GM21447 (cell line): ENCODE data around the gene GABRA5.
"Not testable (repeated sequence)": the region's sequence is repeated elsewhere in the genome, so short reads cannot be mapped to it uniquely, and the experiment has no call there.

ENCODE experiments used
- ATAC-seq: cut with Tn5 transposase; IDR thresholded peaks from one replicate; pipeline ENCODE4 v1.9.1; 2021; ENCODE audit not compliant: unreplicated experiment

Gene GABRA5

DNA sequence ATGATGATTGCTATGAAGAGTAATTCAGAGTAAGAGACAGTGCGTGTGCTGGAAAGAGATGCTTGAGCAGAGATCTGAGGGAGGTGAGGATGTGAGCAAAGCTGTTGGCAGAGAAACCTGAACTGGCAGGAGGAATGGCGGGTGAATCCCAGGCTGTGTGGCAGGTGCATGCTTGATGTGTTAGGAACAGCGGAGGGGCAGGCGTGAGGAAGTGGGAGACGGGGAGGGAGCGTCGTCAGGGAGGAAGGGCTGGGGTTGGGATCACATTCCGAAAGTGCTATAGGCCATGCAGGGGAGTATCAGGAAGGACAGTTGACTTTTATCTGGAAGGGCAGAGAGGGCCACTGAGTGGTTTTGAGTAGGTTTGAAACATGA, 8.6 kb downstream of the GABRA5 start:
- no peak for ATAC-seq

- no peak for ATAC-seq
Observed at GRCh38 chr15:26877831-26878230, 11.0 kb downstream of the GABRA5 start.

GRCh38 chr15:26879706-26880105, 12.8 kb downstream of the GABRA5 start:
- ATAC-seq: no peak

- ATAC-seq: no peak
Observed at GRCh38 chr15:26882112-26882511, 15.2 kb downstream of the GABRA5 start.

- ATAC-seq: no peak
Observed at GRCh38 chr15:26882616-26883365, 15.9 kb downstream of the GABRA5 start.

DNA sequence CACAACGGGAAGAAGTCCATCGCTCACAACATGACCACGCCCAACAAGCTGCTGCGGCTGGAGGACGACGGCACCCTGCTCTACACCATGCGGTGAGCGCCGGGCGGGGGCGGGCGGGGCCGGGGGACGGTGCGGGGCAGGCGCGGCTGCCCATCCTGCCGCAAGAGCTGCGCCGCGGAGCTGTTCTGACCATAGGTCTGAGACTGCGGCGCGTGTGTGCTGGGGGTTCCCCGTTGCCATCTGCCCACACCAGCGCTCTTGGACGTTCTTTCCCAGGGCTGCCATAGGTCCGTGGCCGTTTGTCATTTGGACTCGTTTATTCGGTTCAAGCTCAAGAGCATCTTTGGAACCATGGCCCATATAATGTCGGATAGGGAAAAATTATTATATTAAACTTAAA, 16.6 kb downstream of the GABRA5 start:
- no peak for ATAC-seq

GRCh38 chr15:26886566-26886965, 19.7 kb downstream of the GABRA5 start:
- no peak for ATAC-seq

DNA sequence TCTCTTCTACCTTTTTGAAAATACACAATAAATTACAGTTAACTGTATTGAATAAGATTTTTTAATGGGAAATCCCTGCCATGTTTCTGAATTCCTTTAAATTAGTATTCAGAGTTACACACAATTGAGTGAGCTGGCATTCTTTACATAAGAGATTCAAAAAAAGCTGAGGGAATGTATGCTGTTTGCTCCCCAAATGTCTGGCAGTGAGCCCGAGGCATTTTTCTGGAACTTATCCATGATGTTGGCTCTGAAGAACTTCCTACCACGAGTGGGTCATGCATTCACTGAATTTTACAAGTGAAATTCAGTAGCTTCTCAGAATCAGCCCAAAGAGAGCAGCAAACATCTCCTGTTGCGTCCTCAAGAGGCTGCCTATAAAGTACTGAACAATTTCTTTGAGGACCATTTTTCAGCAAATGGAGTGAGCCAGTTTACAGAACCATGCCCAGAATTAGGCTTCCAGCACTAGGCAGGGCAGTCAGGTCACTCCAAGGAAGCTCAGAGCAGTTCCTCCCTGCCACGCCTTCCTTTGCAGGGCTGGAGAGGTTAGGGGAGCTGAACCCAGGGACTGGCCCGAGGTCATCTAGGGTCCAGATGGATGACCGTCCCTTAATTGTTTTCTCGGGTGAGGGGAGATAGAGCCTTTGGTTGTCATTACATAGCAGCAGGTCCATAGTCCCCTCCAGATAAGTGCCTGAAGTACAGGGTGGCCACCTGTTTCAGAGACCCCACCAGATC, 21.2 kb downstream of the GABRA5 start:
- no peak for ATAC-seq

DNA sequence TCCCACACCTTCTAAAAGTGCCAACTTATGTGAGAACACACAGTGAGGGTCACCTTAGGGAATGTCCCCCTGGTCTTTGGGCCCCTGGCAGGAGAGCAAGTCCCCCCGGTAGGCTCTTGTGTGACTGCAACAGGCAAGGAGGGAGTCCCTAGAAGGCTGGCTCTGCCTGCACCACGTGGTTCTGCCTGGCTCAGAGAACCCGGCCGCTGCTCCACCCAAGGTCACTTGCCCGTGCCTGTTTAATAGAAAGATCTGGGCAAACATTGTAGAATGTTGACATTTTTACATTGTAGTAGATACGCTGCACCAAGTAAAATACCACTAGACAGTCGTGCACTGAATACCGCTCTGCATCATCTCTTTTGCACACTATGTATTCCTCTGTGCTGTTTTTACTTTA, 21.9 kb downstream of the GABRA5 start:
- ATAC-seq: no peak

DNA sequence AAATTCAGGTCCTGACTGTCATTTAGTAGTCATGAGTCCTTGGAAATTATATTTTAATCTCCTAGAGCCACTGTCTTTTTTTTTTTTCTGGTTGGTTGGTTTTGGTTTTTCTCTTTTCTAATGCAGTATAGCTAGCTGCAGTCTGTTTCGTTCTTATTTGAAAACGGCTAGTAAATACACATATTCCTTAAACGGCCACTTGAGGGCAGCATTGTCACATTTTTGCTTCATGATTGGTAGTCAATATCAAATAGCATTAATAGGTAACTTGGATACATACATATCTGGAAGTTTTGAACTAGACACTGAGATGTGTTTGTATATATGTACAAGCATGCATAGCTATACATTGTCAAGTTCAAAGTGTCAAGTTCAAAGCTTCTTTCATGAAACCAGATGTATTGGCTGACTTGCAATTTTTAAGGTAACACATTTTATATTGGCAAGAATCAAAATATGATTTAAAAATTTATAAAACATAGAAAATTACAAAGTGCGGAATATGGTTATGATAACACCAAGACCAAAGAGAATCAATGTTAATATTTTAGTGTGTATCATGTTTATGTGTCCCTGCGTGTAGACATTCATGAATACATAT, 22.5 kb downstream of the GABRA5 start:
- ATAC-seq: no peak

DNA sequence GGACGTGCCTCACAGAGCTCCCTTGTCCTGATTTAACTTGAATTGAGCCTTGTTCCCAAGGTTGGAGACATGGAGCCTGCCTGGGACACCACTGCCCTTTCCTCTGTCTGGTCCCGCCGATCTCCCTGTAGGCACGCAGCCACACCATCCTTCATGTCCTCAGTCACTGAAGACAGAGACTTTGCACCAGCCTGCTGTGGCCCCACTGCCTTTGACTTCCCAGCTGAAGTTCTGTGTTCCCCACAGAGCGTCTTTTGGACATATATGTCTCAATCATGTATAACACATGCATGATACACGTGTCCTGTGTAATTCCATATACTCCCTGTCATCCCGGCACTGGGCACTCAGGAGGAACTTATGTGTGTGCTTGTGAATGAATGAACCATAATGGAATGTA, 23.6 kb downstream of the GABRA5 start:
- ATAC-seq: no peak

DNA sequence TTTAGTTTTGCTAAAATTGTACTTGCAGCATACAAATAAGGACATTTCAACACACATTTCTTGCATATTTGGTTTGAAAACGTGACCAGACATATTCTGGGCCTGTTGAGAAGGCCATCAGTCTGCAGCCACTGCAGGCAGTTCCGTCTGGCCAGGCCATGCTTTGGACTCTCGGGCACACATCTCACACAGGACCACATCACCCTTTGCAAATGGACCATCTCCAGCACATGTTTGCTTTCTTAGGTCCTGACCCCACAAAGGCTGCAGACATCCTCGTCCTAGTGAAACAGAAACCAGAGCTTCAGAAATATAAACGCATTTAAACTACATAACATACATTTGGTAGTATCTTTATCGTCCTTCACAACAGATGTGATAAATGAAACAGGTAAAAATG, 24.1 kb downstream of the GABRA5 start:
- no peak for ATAC-seq

DNA sequence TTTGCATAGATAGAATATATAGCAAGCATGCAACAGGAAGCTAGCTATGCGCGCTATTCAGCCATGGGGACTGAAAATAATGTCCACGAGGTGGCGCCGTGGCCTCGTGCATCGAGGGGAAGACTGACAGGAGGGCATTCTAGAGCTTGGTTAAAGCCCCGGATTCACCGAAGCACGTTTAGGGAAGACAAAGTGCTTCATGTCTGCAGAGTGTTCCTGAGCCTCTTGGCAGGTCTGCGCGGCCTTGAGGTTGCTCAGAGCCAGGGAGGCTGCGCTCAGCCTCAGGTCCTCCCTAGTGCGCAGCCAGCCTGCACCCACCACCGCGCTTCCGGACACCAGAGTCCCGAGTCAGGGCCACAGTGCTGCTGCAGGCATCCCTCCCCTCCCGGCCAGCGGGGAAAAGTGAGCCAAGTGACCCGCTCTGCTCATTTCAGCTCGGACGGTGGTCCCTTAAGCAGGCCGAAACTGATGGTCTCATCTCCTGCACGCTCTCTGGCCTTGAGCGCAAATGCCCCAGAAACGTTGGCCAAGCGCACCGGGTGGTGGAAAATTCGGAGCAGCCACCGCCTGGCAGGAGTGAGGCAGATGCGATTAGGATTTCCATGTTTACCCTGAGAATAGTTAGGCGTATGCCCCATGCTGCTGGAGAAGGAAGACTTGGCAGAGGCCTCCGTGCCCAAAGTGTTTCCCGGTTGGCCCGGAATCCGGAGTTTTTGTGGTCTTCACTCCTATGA, 24.8 kb downstream of the GABRA5 start:
- ATAC-seq: no peak

GRCh38 chr15:26892182-26892518, 25.3 kb downstream of the GABRA5 start:
- no peak for ATAC-seq

DNA sequence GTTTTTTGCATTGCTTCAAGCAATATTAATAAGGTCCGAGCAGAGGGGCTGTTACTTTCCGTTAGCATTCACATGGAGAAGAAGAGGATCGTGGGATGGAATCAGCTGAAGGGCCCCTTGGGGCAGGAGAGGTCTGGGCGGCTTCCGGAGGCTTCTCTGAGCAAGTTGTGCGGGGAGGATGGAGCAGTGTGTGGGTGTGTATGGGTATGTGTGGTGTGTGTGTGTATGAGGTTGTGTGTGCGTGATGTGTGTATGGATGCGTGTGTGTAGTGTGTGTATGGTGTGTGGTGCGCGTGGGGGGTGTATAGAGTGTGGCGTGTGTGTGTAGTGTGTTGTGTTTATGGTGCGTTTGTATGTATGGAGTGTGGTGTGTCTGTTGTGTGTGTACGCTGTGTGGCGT, 25.8 kb downstream of the GABRA5 start:
- no peak for ATAC-seq

DNA sequence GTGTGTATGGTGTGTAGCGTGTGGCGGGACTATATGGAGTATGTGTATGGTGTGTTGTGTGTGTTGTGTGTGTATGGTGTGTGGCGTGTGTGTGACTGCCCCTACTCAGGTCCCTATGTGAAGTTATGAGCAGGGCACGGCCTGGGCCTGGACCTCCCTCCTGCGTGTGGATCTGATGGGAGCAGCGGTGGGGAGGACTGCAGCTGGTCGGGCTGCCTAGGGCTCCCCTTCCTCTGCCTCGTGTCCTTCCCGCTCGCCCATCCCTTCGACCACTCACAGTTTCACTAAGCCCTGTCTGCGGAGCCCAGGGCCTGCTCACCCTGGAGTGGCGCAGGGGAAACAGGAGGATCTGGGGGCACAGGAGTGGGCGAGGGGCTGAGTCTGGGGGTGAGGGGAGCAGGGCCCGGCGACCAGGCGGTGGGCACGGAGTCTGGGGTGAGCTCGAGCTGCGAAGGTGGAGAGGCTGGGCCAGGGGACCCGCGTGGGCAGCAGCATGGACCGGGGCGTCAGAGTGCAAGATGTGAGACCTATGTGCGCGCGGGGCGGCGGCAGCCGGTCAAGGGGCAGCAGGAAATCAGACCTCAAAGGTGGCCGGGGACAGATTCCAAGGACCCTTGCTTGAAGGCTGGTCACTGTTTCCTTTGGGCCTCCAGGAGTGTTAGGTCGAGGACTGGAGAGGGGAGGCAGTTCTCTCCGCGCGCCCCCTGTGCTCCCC, 26.6 kb downstream of the GABRA5 start:
- ATAC-seq: no peak

- ATAC-seq: no peak
Observed at GRCh38 chr15:26894181-26894580, 27.3 kb downstream of the GABRA5 start.

- not testable (repeated sequence) for ATAC-seq
Observed at GRCh38 chr15:26895346-26895745, 28.5 kb downstream of the GABRA5 start.

DNA sequence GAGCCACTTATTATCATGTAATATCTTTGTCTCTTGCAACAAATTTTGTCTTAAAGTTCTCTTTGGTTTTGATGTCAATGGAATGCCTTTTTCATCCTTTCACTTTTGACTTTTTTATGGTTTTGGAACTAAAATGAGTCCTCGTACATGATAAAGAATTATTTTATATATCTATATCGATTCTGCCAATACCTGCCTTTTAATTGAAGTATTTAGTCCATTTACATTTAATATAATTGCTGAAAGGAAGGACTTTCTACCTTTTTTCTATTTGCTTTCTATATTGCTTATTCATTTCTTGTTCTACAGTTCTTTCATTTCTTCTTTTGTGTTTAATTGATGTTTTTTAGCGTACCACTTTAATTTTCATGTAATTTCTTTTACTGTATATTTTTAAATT, 32.8 kb downstream of the GABRA5 start:
- no peak for ATAC-seq

GRCh38 chr15:26901041-26901440, 34.2 kb downstream of the GABRA5 start:
- ATAC-seq: no peak

DNA sequence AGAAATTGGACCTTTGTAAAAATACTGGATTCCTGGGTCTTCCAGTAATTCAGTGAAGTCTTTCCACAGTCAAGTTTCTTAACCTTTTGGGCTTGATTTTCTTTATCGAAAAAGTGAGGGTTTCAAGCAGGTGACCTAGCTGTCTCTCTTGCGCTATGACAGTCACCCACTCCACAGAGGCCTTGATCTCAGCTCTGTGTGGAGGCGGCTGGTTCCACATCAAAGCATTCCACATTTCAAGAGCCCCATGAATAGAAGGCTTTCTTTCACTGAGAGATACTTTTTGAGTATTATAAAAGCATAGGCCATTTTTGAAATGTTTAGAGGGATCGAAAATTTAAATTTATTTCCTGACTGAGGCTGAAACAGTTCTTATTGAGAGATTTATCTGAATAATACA, 43.9 kb downstream of the GABRA5 start:
- ATAC-seq: no peak
